Measurements from ENCODE around the gene CAPN5. TPM values are rescaled to one million over a fixed set of nuclear protein-coding genes. Genes with fewer than 3 reads are reported as not detected.

Gene CAPN5
- total and polyA plus RNA-seq, 11 donors: 1.1 to 4.5 (median 2.1) TPM

DNA sequence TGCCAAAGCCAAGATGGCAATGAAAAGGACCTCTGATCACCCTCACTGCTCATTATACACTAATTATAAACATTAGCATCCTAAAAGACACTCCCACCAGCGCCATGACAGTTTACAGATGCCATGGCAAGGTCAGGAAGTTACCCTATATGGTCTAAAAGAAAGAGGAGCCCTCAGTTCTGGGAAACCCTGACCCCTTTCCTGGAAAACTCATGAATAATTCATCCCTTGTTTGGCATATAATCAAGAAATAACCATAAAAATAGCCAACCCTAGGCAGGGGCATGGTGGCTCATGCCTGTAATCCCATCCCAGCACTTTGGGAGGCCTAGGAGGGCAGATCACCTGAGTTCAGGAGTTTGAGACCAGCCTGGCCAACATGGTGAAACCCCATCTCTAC, 12.7 kb upstream of the CAPN5 start:
- ATAC-seq (no peak), DNase-seq (no peak)
- WGBS, 4 donors: 70 to 95% (median 79%) methylated on average over 1 of the region's 1 CpG
- Histone ChIP-seq H3K4me1 (no peaks in the 10 kb centered on the region), H3K4me3 (no peak overlapping the region), H3K9me3 (peaks cover 0 to 21% (median 13%) of the 10 kb centered on the region in 12 donors), H3K27ac (no peak overlapping the region), H3K27me3 (no peaks in the 10 kb centered on the region), H3K36me3 (no peaks in the 10 kb centered on the region)
- TF ChIP-seq, protein P1, sequence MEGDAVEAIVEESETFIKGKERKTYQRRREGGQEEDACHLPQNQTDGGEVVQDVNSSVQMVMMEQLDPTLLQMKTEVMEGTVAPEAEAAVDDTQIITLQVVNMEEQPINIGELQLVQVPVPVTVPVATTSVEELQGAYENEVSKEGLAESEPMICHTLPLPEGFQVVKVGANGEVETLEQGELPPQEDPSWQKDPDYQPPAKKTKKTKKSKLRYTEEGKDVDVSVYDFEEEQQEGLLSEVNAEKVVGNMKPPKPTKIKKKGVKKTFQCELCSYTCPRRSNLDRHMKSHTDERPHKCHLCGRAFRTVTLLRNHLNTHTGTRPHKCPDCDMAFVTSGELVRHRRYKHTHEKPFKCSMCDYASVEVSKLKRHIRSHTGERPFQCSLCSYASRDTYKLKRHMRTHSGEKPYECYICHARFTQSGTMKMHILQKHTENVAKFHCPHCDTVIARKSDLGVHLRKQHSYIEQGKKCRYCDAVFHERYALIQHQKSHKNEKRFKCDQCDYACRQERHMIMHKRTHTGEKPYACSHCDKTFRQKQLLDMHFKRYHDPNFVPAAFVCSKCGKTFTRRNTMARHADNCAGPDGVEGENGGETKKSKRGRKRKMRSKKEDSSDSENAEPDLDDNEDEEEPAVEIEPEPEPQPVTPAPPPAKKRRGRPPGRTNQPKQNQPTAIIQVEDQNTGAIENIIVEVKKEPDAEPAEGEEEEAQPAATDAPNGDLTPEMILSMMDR (IDR thresholded peaks at IDR 0.05): no peak
- TF ChIP-seq POLR2A (IDR thresholded peaks at IDR 0.05): no peak
- intact Hi-C loops (cut with DNase I): no loop called here

DNA sequence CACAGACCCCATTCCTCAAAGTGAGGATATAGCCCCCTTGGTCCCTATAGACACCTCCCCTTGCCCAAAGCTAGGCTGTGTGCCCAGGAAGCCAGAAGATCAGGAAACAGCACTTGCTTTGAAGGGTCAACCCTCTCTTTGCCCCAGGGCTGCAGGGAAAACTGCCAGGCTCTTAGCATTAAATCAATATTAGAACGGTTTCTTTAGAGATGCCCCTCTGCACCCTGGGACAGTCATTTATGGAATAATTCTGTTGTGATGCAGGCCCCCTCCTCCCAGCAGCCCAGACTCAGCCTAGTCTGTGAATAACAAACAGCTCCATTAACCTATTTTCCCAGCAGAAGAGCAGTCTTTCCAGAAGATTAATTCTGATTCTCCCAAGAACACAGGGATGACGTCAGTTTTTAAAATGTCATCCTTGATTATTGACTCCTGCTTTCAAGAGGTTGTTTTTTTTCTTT, 11.6 kb upstream of the CAPN5 start:
- intact Hi-C loops (cut with DNase I): no loop called here
- Histone ChIP-seq H3K27me3 (no peaks in the 10 kb centered on the region), H3K36me3 (no peaks in the 10 kb centered on the region), H3K4me3 (no peak overlapping the region), H3K4me1 (no peaks in the 10 kb centered on the region), H3K27ac (no peak overlapping the region), H3K9me3 (peaks cover 0 to 21% (median 13%) of the 10 kb centered on the region in 12 donors)
- WGBS, 4 donors: 83 to 91% (median 85%) methylated on average over 2 of the region's 2 CpGs
- DNase-seq (no peak), ATAC-seq (no peak)
- no peak for TF ChIP-seq POLR2A (IDR thresholded peaks at IDR 0.05)
- TF ChIP-seq, protein P1 (IDR thresholded peaks at IDR 0.05): no peak

DNA sequence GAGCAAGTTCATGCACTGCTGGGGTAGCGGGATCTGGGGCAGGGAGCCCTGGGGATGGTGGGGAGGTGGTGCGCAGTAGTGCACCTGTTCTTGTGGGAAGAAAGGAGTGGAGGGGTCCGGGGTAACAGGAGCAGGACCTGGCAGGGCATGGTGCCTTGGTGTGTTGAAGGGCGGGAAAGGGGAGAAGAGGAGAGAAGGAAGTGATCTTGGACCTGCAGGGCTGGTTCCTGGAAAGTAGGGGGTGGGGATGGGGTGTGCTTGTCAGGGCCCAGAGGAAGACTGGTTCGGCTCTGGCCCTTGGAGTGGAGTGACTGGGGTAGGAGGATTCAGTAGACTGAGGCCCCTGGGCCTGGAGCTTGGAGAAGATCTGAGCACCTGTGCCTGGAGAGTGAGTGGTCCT, 10.9 kb upstream of the CAPN5 start:
- ATAC-seq (no peak), DNase-seq (no peak)
- Histone ChIP-seq H3K4me1 (no peaks in the 10 kb centered on the region), H3K36me3 (no peaks in the 10 kb centered on the region), H3K27ac (no peak overlapping the region), H3K27me3 (no peaks in the 10 kb centered on the region), H3K9me3 (peaks cover 0 to 21% (median 13%) of the 10 kb centered on the region in 12 donors), H3K4me3 (no peak overlapping the region)
- WGBS, 4 donors: 93 to 96% (median 93%) methylated on average over 5 of the region's 5 CpGs
- TF ChIP-seq, protein P1 (IDR thresholded peaks at IDR 0.05): no peak
- no peak for TF ChIP-seq POLR2A (IDR thresholded peaks at IDR 0.05)
- intact Hi-C loops (cut with DNase I): no loop called here

DNA sequence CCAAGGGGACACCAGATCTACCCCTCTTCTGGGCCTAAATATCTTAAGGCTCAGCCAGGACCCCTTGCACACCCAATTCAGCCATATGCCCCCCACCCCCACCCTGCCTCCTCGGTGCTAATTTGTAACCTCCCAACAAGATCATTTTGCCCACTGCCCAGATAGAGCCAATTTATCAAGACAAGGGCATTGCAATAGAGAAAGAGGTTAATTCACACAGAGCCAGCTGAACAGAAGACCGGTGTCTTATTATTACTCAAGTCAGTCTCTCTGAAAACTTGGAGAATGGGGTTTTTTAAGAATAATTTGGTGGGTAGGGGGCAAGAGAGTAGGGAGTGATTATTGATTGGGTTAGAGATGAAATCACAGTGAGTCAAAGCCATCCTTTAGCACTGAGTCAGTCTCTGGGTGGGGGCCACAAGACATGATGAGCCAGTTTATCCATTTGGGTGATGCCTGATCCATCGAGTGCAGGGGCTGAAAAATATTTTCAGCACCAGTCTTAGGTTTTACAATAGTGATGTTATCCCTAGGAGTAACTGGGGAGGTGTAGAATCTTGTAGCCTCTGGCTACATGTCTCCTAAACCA, 9.9 kb upstream of the CAPN5 start:
- no peak for TF ChIP-seq POLR2A (IDR thresholded peaks at IDR 0.05)
- TF ChIP-seq, protein P1 (IDR thresholded peaks at IDR 0.05): no peak
- Histone ChIP-seq H3K27ac (no peak overlapping the region), H3K36me3 (no peaks in the 10 kb centered on the region), H3K4me3 (no peak overlapping the region), H3K9me3 (peaks cover 0 to 22% (median 15%) of the 10 kb centered on the region in 12 donors), H3K4me1 (no peaks in the 10 kb centered on the region), H3K27me3 (no peaks in the 10 kb centered on the region)
- intact Hi-C loops (cut with DNase I): no loop called here
- WGBS, 4 donors: 68 to 78% (median 75%) methylated on average over 3 of the region's 3 CpGs
- DNase-seq (no peak), ATAC-seq (no peak)
